HG03066 (cell line): ENCODE results near the gene ATL1.
"Not testable (repeated sequence)": the region's sequence is repeated elsewhere in the genome, so short reads cannot be mapped to it uniquely, and the experiment has no call there.

ENCODE experiments used
- ATAC-seq: cut with Tn5 transposase; IDR thresholded peaks from one replicate; pipeline ENCODE4 v1.9.1; 2021; ENCODE audit warnings: low read depth; ENCODE audit not compliant: unreplicated experiment

The ATL1 gene

GRCh38 chr14:50600849-50601248 lies 40.9 kb downstream of the ATL1 start:
- ATAC-seq, result no peak

DNA sequence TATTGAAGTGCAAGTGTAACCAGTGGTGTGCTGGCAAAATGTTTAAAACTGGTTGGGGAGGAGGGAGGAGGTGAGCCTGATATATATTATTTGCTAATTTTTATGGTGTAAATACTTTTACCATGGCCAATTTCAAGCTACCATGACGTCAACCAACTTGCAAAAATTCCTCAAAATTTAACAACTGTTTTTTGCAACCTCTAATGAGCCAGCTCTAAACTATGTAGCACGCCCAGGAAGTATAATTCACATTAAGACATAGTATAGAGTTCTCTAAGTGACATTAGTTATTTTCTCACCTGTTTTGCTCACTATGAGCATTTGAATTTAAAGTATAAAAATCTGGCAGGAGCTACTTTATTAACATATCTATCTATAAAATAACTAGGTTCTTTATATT lies 41.4 kb downstream of the ATL1 start:
- ATAC-seq, result no peak

- no peak for ATAC-seq
Measured at GRCh38 chr14:50602035-50602434, 42.1 kb downstream of the ATL1 start.

GRCh38 chr14:50603565-50603964 lies 43.6 kb downstream of the ATL1 start:
- ATAC-seq, result no peak

DNA sequence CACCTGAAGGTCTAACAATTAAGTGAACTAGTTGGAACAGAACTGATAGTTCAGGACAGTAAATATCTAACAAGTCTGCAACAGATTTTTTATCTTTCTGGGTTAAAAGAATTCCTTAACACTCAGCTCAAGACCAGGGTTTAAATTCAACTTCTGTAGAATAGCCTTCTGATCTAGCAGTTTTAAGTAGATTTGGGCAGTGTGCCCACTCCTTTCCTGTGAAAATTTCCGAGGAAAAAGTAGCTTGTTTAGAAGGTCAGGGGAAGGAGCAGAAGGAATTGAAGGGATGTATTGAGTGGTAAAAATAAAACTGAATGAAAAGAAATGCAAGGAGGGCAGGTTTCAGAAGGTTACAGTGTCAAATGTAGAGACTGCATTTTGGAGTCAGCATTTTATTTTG lies 45.8 kb downstream of the ATL1 start:
- ATAC-seq, result no peak

GRCh38 chr14:50606468-50606867 lies 46.5 kb downstream of the ATL1 start:
- ATAC-seq, result no peak

- no peak for ATAC-seq
Measured at GRCh38 chr14:50607181-50607580, 47.2 kb downstream of the ATL1 start.

- ATAC-seq, result no peak
Measured at GRCh38 chr14:50607761-50608160, 47.8 kb downstream of the ATL1 start.

DNA sequence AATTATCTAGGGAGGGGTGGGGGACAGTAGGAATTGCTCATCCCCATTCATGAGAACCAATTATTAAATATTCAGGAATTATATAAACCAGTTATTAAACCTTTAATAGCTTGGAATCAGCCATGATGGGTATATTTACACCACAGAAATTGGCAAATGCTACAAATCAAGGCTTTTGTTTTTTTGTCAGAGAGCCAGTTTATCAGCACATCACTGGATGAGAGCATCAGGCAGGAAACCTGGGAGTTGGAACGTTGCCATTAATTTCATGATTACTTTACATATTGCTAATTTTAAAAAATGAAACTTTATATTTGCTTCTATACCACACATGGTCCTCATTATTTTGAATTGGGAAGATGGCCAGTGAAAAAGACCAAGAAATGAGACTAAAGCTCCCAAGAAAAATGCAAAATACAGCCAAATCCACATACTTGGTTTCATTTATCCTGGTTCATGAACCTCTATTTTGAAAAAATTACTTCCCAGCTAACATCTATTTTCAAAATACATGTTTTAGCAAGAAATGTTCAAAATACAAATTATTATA lies 48.4 kb downstream of the ATL1 start:
- no peak for ATAC-seq

- no peak for ATAC-seq
Measured at GRCh38 chr14:50610465-50610864, 50.5 kb downstream of the ATL1 start.

DNA sequence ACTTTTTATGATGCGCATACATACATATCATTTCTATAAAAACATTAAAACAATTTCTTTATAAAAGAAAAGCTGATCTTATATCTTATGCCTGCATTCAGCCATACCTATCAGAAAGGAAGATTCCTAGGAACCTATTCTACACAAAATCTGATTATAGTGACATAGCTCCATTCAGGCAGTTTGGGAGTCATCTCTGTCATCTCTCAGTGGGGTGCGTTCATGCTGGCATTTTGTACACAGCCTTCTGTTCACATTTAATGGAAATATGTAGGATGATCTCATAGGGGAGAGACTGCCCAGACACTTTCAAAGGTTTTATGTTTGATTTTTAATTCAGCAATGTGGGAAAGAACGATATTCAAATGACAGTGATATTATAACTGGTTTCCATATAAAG lies 52.9 kb downstream of the ATL1 start:
- no peak for ATAC-seq

DNA sequence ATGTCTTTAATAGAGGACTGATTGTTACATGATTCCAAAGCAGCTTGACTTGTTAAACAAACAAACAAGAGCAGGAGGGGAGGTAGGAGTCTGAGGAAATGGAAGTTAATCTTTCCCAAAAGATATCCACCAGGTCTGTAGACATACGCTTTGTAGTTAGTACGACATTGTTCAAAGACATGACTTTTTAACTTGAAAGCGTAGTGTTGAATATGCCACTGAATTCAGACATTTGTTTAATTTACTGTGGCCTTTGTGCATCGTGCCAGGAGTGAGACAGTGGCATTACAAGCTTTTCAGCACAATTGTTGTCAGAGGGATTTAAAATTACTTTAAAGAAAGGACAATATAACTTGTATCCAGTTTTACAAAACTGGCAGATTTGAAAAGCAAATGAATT lies 55.1 kb downstream of the ATL1 start:
- no peak for ATAC-seq

- no peak for ATAC-seq
Measured at GRCh38 chr14:50615552-50615951, 55.6 kb downstream of the ATL1 start.

DNA sequence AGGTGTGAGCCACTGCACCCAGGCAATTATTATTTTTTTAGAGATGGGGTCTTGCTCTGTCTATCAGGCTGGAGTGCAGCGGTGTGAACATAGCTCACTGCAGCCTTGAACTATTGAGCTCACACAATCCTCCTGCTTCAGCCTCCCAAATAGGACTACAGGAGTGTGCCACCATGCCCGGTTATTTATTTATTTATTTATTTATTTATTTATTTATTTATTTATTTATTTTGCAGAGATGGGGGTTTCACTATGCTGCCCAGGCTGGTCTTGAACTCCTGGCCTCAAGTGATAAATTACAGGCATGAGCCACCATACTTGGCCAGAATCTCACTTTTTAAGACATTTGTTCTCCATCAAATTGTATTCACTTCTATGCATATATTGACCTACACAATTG lies 56.3 kb downstream of the ATL1 start:
- no peak for ATAC-seq

GRCh38 chr14:50619569-50620141 lies 59.7 kb downstream of the ATL1 start:
- ATAC-seq, result no peak

GRCh38 chr14:50620341-50620740 lies 60.4 kb downstream of the ATL1 start:
- ATAC-seq, result no peak

- ATAC-seq, result no peak
Measured at GRCh38 chr14:50622978-50623377, 63.0 kb downstream of the ATL1 start.

DNA sequence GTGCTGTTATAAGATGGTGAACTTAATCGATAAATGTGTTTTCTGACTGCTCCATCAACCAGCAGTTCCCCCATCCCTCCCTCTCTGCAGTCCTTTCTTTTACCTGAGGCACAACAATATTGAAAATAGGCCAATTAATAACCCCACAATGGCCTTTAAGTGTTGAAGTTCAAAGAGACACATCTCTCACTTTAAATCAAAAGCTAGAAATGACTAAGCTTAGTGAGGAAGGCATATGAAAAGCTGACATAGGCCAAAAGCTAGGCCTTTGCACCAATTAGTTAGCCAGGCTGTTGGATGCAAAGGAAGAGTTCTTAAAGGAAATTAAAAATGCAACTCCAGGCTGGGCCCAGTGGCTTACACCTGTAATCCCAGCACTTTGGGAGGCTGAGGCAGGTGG lies 64.5 kb downstream of the ATL1 start:
- no peak for ATAC-seq

DNA sequence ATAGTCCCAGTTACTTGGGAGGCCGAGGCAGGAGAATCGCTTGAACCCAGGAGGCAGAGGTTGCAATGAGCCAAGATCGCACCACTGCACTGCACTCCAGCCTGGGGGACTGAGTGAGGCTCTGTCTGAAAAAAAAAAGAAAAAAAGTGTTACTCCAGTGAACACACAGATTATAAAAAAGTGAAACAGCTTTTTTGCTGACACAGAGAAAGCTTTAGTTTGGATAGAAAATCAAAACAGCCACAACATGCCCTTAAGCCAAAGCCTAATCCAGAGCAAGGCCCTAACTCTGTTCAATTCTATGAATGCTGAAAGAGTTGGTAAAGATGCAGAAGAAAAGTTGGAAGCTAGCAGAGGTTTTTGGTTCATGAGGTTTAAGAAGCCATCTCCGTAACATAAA lies 65.0 kb downstream of the ATL1 start:
- ATAC-seq, result not testable (repeated sequence)

- no peak for ATAC-seq
Measured at GRCh38 chr14:50631408-50631821, 71.5 kb downstream of the ATL1 start.

- no peak for ATAC-seq
Measured at GRCh38 chr14:50633954-50634353, 74.0 kb downstream of the ATL1 start.

DNA sequence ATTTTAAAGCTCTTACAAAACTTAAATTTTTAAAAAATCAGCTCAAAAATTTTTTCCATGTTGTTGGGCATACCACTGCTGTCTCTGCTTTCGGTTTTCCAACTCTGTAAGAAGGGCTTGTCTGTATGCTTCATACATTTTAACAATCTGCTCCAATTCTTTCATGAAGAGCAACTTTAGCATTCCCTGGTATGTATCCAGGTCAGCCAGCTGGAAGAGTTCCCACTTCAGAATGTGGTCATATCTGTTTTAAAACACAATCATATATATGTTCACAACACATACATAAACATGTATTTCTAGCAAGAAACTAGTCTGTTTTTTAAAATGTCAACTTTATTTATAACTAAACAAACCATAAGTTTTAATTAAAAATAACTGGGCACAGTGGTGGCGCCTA lies 75.2 kb downstream of the ATL1 start:
- ATAC-seq, result no peak

- peak; percentile 93 for ATAC-seq
Measured at GRCh38 chr14:50647282-50647681, 87.3 kb downstream of the ATL1 start.
